Keratinocyte (primary cell): ENCODE data around the gene RBM47. TPM values are rescaled to one million over a fixed set of nuclear protein-coding genes. Genes with fewer than 3 reads are reported as not detected.

Source experiments
- DNase-seq: peaks from one replicate; pipeline ENCODE4 v3.0.0-alpha.2; 2011; ENCODE audit warnings: low read depth, missing footprints, low spot score
- FAIRE-seq: peaks from 2 replicates; lab custom pipeline; 2011; peaks lifted over from hg19 to GRCh38; lab: Jason Lieb, UNC
- H2AFZ ChIP-seq: 2 replicates; pipeline ENCODE4 v1.6.0; 2012; ENCODE audit warnings: low read length, control low read depth, inconsistent platforms; ENCODE audit not compliant: control insufficient read depth
- H3K27ac ChIP-seq: 2 replicates; pipeline ENCODE4 v1.5.1; 2011; ENCODE audit warnings: low read length; ENCODE audit not compliant: control insufficient read depth, insufficient read depth
- H3K27me3 ChIP-seq: 3 replicates; pipeline ENCODE4 v1.6.0; 2011; ENCODE audit warnings: low read length; ENCODE audit not compliant: control insufficient read depth, insufficient read depth; ENCODE audit errors: extremely low read depth
- H3K36me3 ChIP-seq, 2 experiments: 2 replicates in 1 of 2; 3 replicates in 1 of 2; pipeline ENCODE4 v1.5.1; 2011; ENCODE audit warnings: low read length in 2 of 2, mild to moderate bottlenecking in 1 of 2; ENCODE audit not compliant: control insufficient read depth in 2 of 2, insufficient read depth in 2 of 2; ENCODE audit errors: extremely low read depth in 1 of 2
- H3K4me1 ChIP-seq: 3 replicates; pipeline ENCODE4 v1.5.1; 2011; ENCODE audit warnings: low read length; ENCODE audit not compliant: control insufficient read depth, insufficient read depth; ENCODE audit errors: extremely low read depth
- H3K4me2 ChIP-seq: 3 replicates; pipeline ENCODE4 v1.6.0; 2011; ENCODE audit warnings: low read depth, low read length; ENCODE audit not compliant: control insufficient read depth, insufficient read depth; ENCODE audit errors: extremely low read depth
- H3K4me3 ChIP-seq, 3 experiments: fragments of 200-600 bp in 1 of 3; sonication (generic) in 1 of 3; 2 replicates in 2 of 3; 3 replicates in 1 of 3; pipeline ENCODE4 v1.5.1; 2011 to 2016; ENCODE audit warnings: low read length in 3 of 3, mild to moderate bottlenecking in 3 of 3, control low read depth in 2 of 3, inconsistent platforms in 1 of 3, low read depth in 1 of 3, mixed read lengths in 1 of 3, mixed run types in 1 of 3, moderate library complexity in 1 of 3; ENCODE audit not compliant: control insufficient read depth in 2 of 3, insufficient read depth in 2 of 3; ENCODE audit errors: extremely low read depth in 1 of 3
- H3K79me2 ChIP-seq: 2 replicates; pipeline ENCODE4 v1.6.0; 2012; ENCODE audit warnings: low read length; ENCODE audit not compliant: control insufficient read depth, insufficient read depth
- H3K9ac ChIP-seq: 3 replicates; pipeline ENCODE4 v1.6.0; 2011; ENCODE audit warnings: low read length; ENCODE audit not compliant: control insufficient read depth, insufficient read depth; ENCODE audit errors: extremely low read depth
- H3K9me1 ChIP-seq: 3 replicates; pipeline ENCODE4 v1.6.0; 2011; ENCODE audit warnings: low read length; ENCODE audit not compliant: control insufficient read depth, insufficient read depth; ENCODE audit errors: extremely low read depth
- H3K9me3 ChIP-seq: 2 replicates; pipeline ENCODE4 v1.5.1; 2012; ENCODE audit warnings: low read depth, low read length; ENCODE audit not compliant: control insufficient read depth
- H4K20me1 ChIP-seq: 3 replicates; pipeline ENCODE4 v1.6.0; 2011; ENCODE audit warnings: low read length; ENCODE audit not compliant: control insufficient read depth, insufficient read depth; ENCODE audit errors: extremely low read depth
- CTCF ChIP-seq, 3 experiments: IDR thresholded peaks in 1 of 3; conservative IDR thresholded peaks in 1 of 3; optimal IDR thresholded peaks in 1 of 3; 2 replicates in 2 of 3; 3 replicates in 1 of 3; pipeline versions ENCODE3 to v1.5.1; 2011; ENCODE audit warnings: low read length in 3 of 3, mild to moderate bottlenecking in 3 of 3, moderate library complexity in 2 of 3, control low read depth in 1 of 3, inconsistent platforms in 1 of 3; ENCODE audit not compliant: insufficient read depth in 2 of 3; ENCODE audit errors: extremely low read depth in 1 of 3
- EZH2 ChIP-seq: IDR thresholded peaks from one replicate; pipeline ENCODE4 v1.6.1; 2012; ENCODE audit warnings: inconsistent platforms, mild to moderate bottlenecking, low read length, moderate library complexity
- dilution Hi-C: fragments of 300-500 bp; cut with MboI; formaldehyde crosslinking; loops from one replicate; pipeline ENCODE4 v1.7.0; 2020; ENCODE audit warnings: low sequenced_read_pairs; ENCODE audit not compliant: extremely low pct_ligation_motif_present
- polyA plus RNA-seq, 5 experiments: library from polyadenylated mRNA; depleted of rRNA in 3 of 5; stranded (reverse) in 3 of 5; stranded (forward) in 1 of 5; unstranded in 1 of 5; fragments of >200 nt; gene quantifications; 1 replicate in 1 of 5; 2 replicates in 3 of 5; 3 replicates in 1 of 5; pipeline versions ENCODE4 v1.2.1 to v1.2.3, GENCODE V29; 2011 to 2012; ENCODE audit warnings: missing spikeins in 2 of 5, low read depth in 1 of 5, low replicate concordance in 1 of 5

The RBM47 gene
- polyA plus RNA-seq, 1 donor (not counting 4 experiments of a cell fraction or from before 2014, with no cell fraction given): 6.9 TPM

GRCh38 chr4:40579983-40580382 lies 49.7 kb downstream of the RBM47 start:
- H3K27me3 ChIP-seq: no peaks in the 10 kb centered on the region
- no peaks in the 10 kb centered on the region for H3K9me1 ChIP-seq
- TF ChIP-seq CTCF (optimal IDR thresholded peaks at IDR 0.05 in 1 of 3, IDR thresholded peaks at IDR 0.05 in 1 of 3, conservative IDR thresholded peaks at IDR 0.05 in 1 of 3; ENCODE audit: extremely low read depth in 1 of 3, insufficient read depth in 2 of 3, low read length in 3 of 3) (no peak), EZH2 (no peak)
- H3K4me1 ChIP-seq: peaks cover 24% of the 10 kb centered on the region
- dilution Hi-C loops: no loop called here
- peak; percentile 74 for FAIRE-seq
- no peak overlapping the region for H3K9ac ChIP-seq
- H3K4me2 ChIP-seq: no peak overlapping the region
- DNase-seq: peak; percentile 33
- H2AFZ ChIP-seq: no peak overlapping the region
- no peaks in the 10 kb centered on the region for H3K36me3 ChIP-seq
- no peaks in the 10 kb centered on the region for H3K9me3 ChIP-seq
- peak overlapping the region; percentile 38 for H3K27ac ChIP-seq
- H3K4me3 ChIP-seq: no peak overlapping the region
- no peaks in the 10 kb centered on the region for H4K20me1 ChIP-seq
- H3K79me2 ChIP-seq: no peaks in the 10 kb centered on the region

GRCh38 chr4:40577588-40578253 lies 51.9 kb downstream of the RBM47 start:
- Histone ChIP-seq H3K4me2 (peak overlapping the region; percentile 80), H2AFZ (no peak overlapping the region), H3K27me3 (no peaks in the 10 kb centered on the region), H3K9ac (peak overlapping the region; percentile 61), H3K9me3 (no peaks in the 10 kb centered on the region), H3K27ac (peak overlapping the region; percentile 82), H3K9me1 (no peaks in the 10 kb centered on the region), H3K79me2 (no peaks in the 10 kb centered on the region), H3K4me1 (peaks cover 24% of the 10 kb centered on the region), H3K4me3 (peak overlapping the region in 1 of 3 experiments; percentile 51), H4K20me1 (no peaks in the 10 kb centered on the region), H3K36me3 (no peaks in the 10 kb centered on the region)
- peak; percentile 64 for FAIRE-seq
- dilution Hi-C loops: no loop called here
- no peak for TF ChIP-seq CTCF (optimal IDR thresholded peaks at IDR 0.05 in 1 of 3, IDR thresholded peaks at IDR 0.05 in 1 of 3, conservative IDR thresholded peaks at IDR 0.05 in 1 of 3; ENCODE audit: extremely low read depth in 1 of 3, insufficient read depth in 2 of 3, low read length in 3 of 3)
- no peak for TF ChIP-seq EZH2
- DNase-seq: no peak
